Adrenal gland (tissue), 12 donors: Measurements from ENCODE around the gene MRPS12. TPM values are rescaled to one million over a fixed set of nuclear protein-coding genes. Genes with fewer than 3 reads are reported as not detected.

Experiments
- DNase-seq, 7 donors: peaks; one replicate each; pipeline ENCODE4 v3.0.0-alpha.2; 2019 to 2020
- H3K27ac ChIP-seq, 5 donors: fragments of 200-600 bp; sonication (generic) in 4 of 5; 1 replicate in 3 of 5; 2 replicates in 2 of 5; pipeline versions ENCODE4 v1.5.1 to v1.8.0; 2016 to 2020; ENCODE audit warnings: mild to moderate bottlenecking in 1 of 5
- H3K27me3 ChIP-seq: fragments of 200-600 bp; 2 replicates; pipeline ENCODE4 v1.8.0; 2021
- H3K36me3 ChIP-seq, 2 donors: fragments of 200-600 bp; replicated peaks in 1 of 2; 1 replicate in 1 of 2; 2 replicates in 1 of 2; pipeline versions ENCODE4 v1.5.1 to v1.8.0; 2018 to 2022
- H3K4me1 ChIP-seq, 2 donors: fragments of 200-600 bp; replicated peaks in 1 of 2; 1 replicate in 1 of 2; 2 replicates in 1 of 2; pipeline versions ENCODE4 v1.5.1 to v1.8.0; 2018 to 2021
- H3K4me3 ChIP-seq, 4 donors: fragments of 200-600 bp; sonication (generic) in 3 of 4; one replicate each; pipeline ENCODE4 v1.5.1; 2016 to 2018
- H3K9me3 ChIP-seq, 3 donors: fragments of 200-600 bp; sonication (generic) in 1 of 3; replicated peaks in 1 of 3; 1 replicate in 2 of 3; 2 replicates in 1 of 3; pipeline versions ENCODE4 v1.5.1 to v1.8.0; 2016 to 2021
- CTCF ChIP-seq, 6 experiments: fragments of 450-650 bp in 4 of 6; fragments of 200-600 bp in 2 of 6; sonication (generic) in 1 of 6; IDR thresholded peaks; 1 replicate in 5 of 6; 2 replicates in 1 of 6; pipeline versions ENCODE4 v1.5.1 to v1.8.0; 2016 to 2021; ENCODE audit warnings: antibody characterized with exemption in 6 of 6, mild to moderate bottlenecking in 2 of 6, moderate library complexity in 1 of 6
- POLR2A ChIP-seq, 2 donors: fragments of 450-650 bp; IDR thresholded peaks; one replicate each; pipeline ENCODE4 v1.6.1; 2017; ENCODE audit warnings: antibody characterized with exemption in 2 of 2, mild to moderate bottlenecking in 2 of 2, moderate library complexity in 1 of 2
- WGBS, 4 donors: extraction: QIAGEN DNeasy Blood & Tissue Kit in 2 of 4; methylation state at CpG; one replicate each; pipeline versions ENCODE4 v1.1.5 to v1.1.7; 2013 to 2017; 5-methylcytosine and 5-hydroxymethylcytosine counted together
- intact Hi-C, 2 donors: fragments of 100-400 bp; cut with DNase I; formaldehyde crosslinking; loops; one replicate each; pipeline versions ENCODE4 v1.14.1 to v1.15.0; 2022 to 2023
- polyA plus RNA-seq, 3 donors: library from polyadenylated mRNA; stranded (reverse); fragments of 200-250 nt in 2 of 3; fragments of 350-450 nt in 1 of 3; fragmentation: Illumina TruSeq in 1 of 3; extraction: RNeasy Lipid Tissue Mini Kit (QIAGEN cat#74804) in 1 of 3; gene quantifications; one replicate each; pipeline ENCODE4 v1.2.3, GENCODE V29; 2013 to 2014
- total RNA-seq, 9 donors: library from RNA; depleted of rRNA in 4 of 9; stranded (reverse); fragments of >200 nt in 4 of 9; fragments of 120-200 nt in 1 of 9; fragmentation: NEBNext Ultra II Directional in 1 of 9; extraction: Animal tissue kit (Norgen Biotek cat#: 25700) in 1 of 9; gene quantifications; one replicate each; pipeline versions ENCODE4 v1.1.0 to v1.2.4, GENCODE V29; 2013 to 2023
- donor health status: healthy with polysubstance abuse.
- donor health status: Bipolar disorder and iron deficiency.
- donor health status: DM: yes; HTN: yes; CAD: no.
- donor health status: DM: no; HTN: no; CAD: no.
- donor health status: DM: no; HTN: no; CAD: no.
- donor health status: DM: yes; HTN: yes; CAD: no.

Gene MRPS12
- total and polyA plus RNA-seq, 12 donors: 14.6 to 64.4 (median 43.3) TPM

GRCh38 chr19:38980583-38981374 is 50.0 kb downstream of the MRPS12 start:
- Histone ChIP-seq H3K27ac (no peak overlapping the region), H3K4me1 (peaks cover 0 to 8% of the 10 kb centered on the region in 2 donors), H3K4me3 (no peak overlapping the region), H3K27me3 (peaks cover 4% of the 10 kb centered on the region), H3K9me3 (no peaks in the 10 kb centered on the region), H3K36me3 (no peaks in the 10 kb centered on the region)
- 85 to 93% (median 89%) methylated on average over 9 to 10 of the region's 10 CpGs for WGBS, 4 donors
- no peak for TF ChIP-seq POLR2A (IDR thresholded peaks at IDR 0.05)
- TF ChIP-seq CTCF (IDR thresholded peaks at IDR 0.05): no peak
- DNase-seq: no peak
- intact Hi-C loops: no loop called here

Other genes with a start within 250 kb of the MRPS12 start
- 1 to 10 TPM in 5 of 9 donors, under 1 TPM in 3, not detected in 1; 0.39 to 5.0 (median 3.3) TPM for gene CAPN12, start 186.5 kb upstream of the MRPS12 start, total RNA-seq
- 10 to 100 TPM in 2 of 3 donors, under 1 TPM in 1; 0.68 to 23.1 (median 11.2) TPM for gene CAPN12, start 186.5 kb upstream of the MRPS12 start, polyA plus RNA-seq
- gene LGALS7, start 157.4 kb upstream of the MRPS12 start, total RNA-seq: not detected
- not detected for gene LGALS7, start 157.4 kb upstream of the MRPS12 start, polyA plus RNA-seq
- under 1 TPM in 1 of 9 donors, not detected in 8; 0.33 TPM for gene LGALS7B, start 141.7 kb upstream of the MRPS12 start, total RNA-seq
- 1 to 10 TPM in 1 of 3 donors, not detected in 2; 1.0 TPM for gene LGALS7B, start 141.7 kb upstream of the MRPS12 start, polyA plus RNA-seq
- gene LGALS4, start 118.0 kb upstream of the MRPS12 start, total RNA-seq: 1 to 10 TPM in 2 of 9 donors, under 1 TPM in 2, not detected in 5; 0.30 to 3.1 (median 1.4) TPM
- 1 to 10 TPM in 2 of 3 donors, under 1 TPM in 1; 0.64 to 4.5 (median 1.5) TPM for gene LGALS4, start 118.0 kb upstream of the MRPS12 start, polyA plus RNA-seq
- 100 to 1,000 TPM; 161 to 570 (median 425) TPM for gene ECH1, start 99.2 kb upstream of the MRPS12 start, total RNA-seq
- gene ECH1, start 99.2 kb upstream of the MRPS12 start, polyA plus RNA-seq: 100 to 1,000 TPM; 308 to 701 (median 481) TPM
- 100 to 1,000 TPM; 133 to 295 (median 200) TPM for gene HNRNPL, start 81.0 kb upstream of the MRPS12 start, total RNA-seq
- gene HNRNPL, start 81.0 kb upstream of the MRPS12 start, polyA plus RNA-seq: 100 to 1,000 TPM; 195 to 241 (median 220) TPM
- gene RINL, start 52.7 kb upstream of the MRPS12 start, total RNA-seq: 10 to 100 TPM in 1 of 9 donors, 1 to 10 TPM in 7, under 1 TPM in 1; 0.54 to 11.4 (median 4.8) TPM
- 10 to 100 TPM in 1 of 3 donors, 1 to 10 TPM in 2; 5.6 to 24.1 (median 7.1) TPM for gene RINL, start 52.7 kb upstream of the MRPS12 start, polyA plus RNA-seq
- gene SIRT2, start 31.3 kb upstream of the MRPS12 start, total RNA-seq: 100 to 1,000 TPM in 4 of 9 donors, 10 to 100 TPM in 5; 46.4 to 145 (median 70.4) TPM
- gene SIRT2, start 31.3 kb upstream of the MRPS12 start, polyA plus RNA-seq: 10 to 100 TPM; 50.3 to 79.4 (median 51.1) TPM
- 10 to 100 TPM; 17.2 to 51.6 (median 29.3) TPM for gene NFKBIB, start 31.0 kb upstream of the MRPS12 start, total RNA-seq
- 10 to 100 TPM; 12.4 to 73.0 (median 36.1) TPM for gene NFKBIB, start 31.0 kb upstream of the MRPS12 start, polyA plus RNA-seq
- gene CCER2, start 18.8 kb upstream of the MRPS12 start, total RNA-seq: under 1 TPM in 3 of 9 donors, not detected in 6; 0.44 to 0.54 (median 0.47) TPM
- 1 to 10 TPM in 2 of 3 donors, under 1 TPM in 1; 0.15 to 4.4 (median 2.4) TPM for gene CCER2, start 18.8 kb upstream of the MRPS12 start, polyA plus RNA-seq
- gene SARS2, start 181 bp upstream of the MRPS12 start, total RNA-seq: 10 to 100 TPM; 20.2 to 41.4 (median 35.1) TPM
- 100 to 1,000 TPM in 2 of 3 donors, 1 to 10 TPM in 1; 9.1 to 116 (median 108) TPM for gene SARS2, start 181 bp upstream of the MRPS12 start, polyA plus RNA-seq
- gene FBXO17, start 44.8 kb downstream of the MRPS12 start, total RNA-seq: 10 to 100 TPM in 4 of 9 donors, 1 to 10 TPM in 5; 4.1 to 18.7 (median 9.7) TPM
- 10 to 100 TPM in 1 of 3 donors, 1 to 10 TPM in 2; 4.7 to 12.1 (median 9.2) TPM for gene FBXO17, start 44.8 kb downstream of the MRPS12 start, polyA plus RNA-seq
- 10 to 100 TPM in 2 of 9 donors, 1 to 10 TPM in 7; 1.8 to 17.2 (median 3.6) TPM for gene FBXO27, start 101.6 kb downstream of the MRPS12 start, total RNA-seq
- gene FBXO27, start 101.6 kb downstream of the MRPS12 start, polyA plus RNA-seq: 1 to 10 TPM; 1.1 to 2.3 (median 2.0) TPM
- gene ACP7, start 153.4 kb downstream of the MRPS12 start, total RNA-seq: not detected
- not detected for gene ACP7, start 153.4 kb downstream of the MRPS12 start, polyA plus RNA-seq
- 10 to 100 TPM in 8 of 9 donors, 1 to 10 TPM in 1; 7.5 to 61.0 (median 20.1) TPM for gene PAK4, start 194.8 kb downstream of the MRPS12 start, total RNA-seq
- 10 to 100 TPM in 2 of 3 donors, 1 to 10 TPM in 1; 7.2 to 33.1 (median 27.5) TPM for gene PAK4, start 194.8 kb downstream of the MRPS12 start, polyA plus RNA-seq